ENCODE measurements around the gene SH3GLB1.
A peak's percentile ranks its signal among the peaks of the same experiment; 100 is the strongest.

Gene SH3GLB1

DNA sequence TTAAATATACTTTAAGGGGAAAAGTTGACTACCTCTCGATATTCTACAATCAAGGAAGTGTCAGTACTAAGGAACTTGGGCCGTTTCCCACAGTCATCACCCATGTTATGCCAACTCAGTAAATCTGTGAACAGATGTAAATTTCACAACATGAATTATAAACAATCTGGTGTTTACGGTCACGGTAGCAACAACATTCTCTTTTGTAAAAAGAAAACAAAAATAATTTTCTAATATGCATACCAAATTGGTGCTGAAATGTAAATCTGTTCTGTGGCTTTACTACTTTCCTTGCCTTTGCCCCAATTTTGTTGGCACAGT is 1.2 kb downstream of the SH3GLB1 start:
- Histone ChIP-seq H3K4me3 (ENCODE audit: insufficient read depth in 1 of 2, low read depth in 1 of 2, low read length in 2 of 2) (peak overlapping the region in 1 of 2 experiments; percentile 85), H2BK5ac (ENCODE audit: low read depth, low read length, poor library complexity, severe bottlenecking) (no peak overlapping the region), H2BK12ac (ENCODE audit: low read length in 2 of 2) (no peak overlapping the region), H3K9ac (ENCODE audit: low read length) (peak overlapping the region; percentile 95), H2BK15ac (ENCODE audit: low read depth, poor library complexity, severe bottlenecking) (no peak overlapping the region), H3K14ac (ENCODE audit: low read length in 2 of 2) (no peak overlapping the region), H4K8ac (ENCODE audit: low read length) (no peak overlapping the region), H3K4ac (ENCODE audit: low read depth in 1 of 2, low read length in 2 of 2) (no peak overlapping the region), H3K36me3 (ENCODE audit: control insufficient read depth in 1 of 2, insufficient read depth in 2 of 2, low read depth in 1 of 2, low read length in 2 of 2) (peaks cover 0 to 8% of the 10 kb centered on the region in 2 experiments), H3K79me1 (replicated peaks; ENCODE audit: low read length, poor library complexity, severe bottlenecking) (no peaks in the 10 kb centered on the region), H3K27ac (ENCODE audit: low read length, poor library complexity, severe bottlenecking) (peak overlapping the region; percentile 88), H3K4me2 (ENCODE audit: low read length, poor library complexity, severe bottlenecking) (peak overlapping the region; percentile 56), H2AK5ac (ENCODE audit: low read length, severe bottlenecking) (no peak overlapping the region), H3K18ac (ENCODE audit: low read depth in 1 of 2, low read length in 2 of 2) (no peak overlapping the region), H2AFZ (ENCODE audit: low read depth, low read length) (no peak overlapping the region), H3K9me3 (ENCODE audit: control insufficient read depth, low read length) (no peaks in the 10 kb centered on the region), H3K23ac (ENCODE audit: low read length in 2 of 2) (no peak overlapping the region), H3K27me3 (ENCODE audit: control insufficient read depth in 1 of 2, insufficient read depth in 1 of 2, low read length in 2 of 2) (no peaks in the 10 kb centered on the region), H3K4me1 (ENCODE audit: control insufficient read depth, insufficient read depth, low read depth, low read length) (peaks cover 1% of the 10 kb centered on the region), H2BK120ac (ENCODE audit: low read depth, low read length) (no peak overlapping the region), H4K91ac (ENCODE audit: low read length) (no peak overlapping the region)
- WGBS = 17% methylated on average over 2 of the region's 4 CpGs
- DNase-seq = peak; percentile 60

DNA sequence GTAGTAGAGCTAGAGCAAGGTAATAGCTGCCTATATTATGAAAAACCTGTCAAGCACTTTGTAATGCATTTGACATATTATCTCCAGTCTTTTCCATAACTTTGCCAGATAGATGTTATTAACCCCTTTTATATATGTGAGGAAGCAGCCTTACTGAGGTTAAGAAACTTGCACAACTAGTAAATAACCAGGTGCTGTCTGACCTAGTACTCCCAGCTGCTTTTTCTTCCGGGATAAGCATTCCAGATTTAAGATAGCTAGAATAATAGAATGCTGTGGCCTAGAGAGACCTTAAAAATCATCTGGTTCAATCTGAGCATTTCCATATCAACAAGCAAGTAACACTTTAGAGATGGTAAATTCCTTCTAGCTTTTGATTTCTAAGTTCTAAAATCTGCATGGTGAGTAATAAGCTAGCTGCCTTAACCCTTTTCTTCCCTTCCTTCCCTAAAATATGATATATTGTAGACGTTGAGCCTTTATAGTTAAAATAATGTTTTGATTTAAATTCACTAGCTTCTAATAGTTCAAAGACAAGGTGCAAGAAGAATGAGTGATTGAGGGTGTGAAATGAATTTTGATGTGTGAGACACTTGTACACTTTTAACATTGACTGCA is 1.8 kb downstream of the SH3GLB1 start:
- H3K36me3 ChIP-seq (ENCODE audit: control insufficient read depth in 1 of 2, insufficient read depth in 2 of 2, low read depth in 1 of 2, low read length in 2 of 2) = peaks cover 0 to 12% of the 10 kb centered on the region in 2 experiments
- no peak overlapping the region for H3K18ac ChIP-seq (ENCODE audit: low read depth in 1 of 2, low read length in 2 of 2)
- peaks cover 1% of the 10 kb centered on the region for H3K4me1 ChIP-seq (ENCODE audit: control insufficient read depth, insufficient read depth, low read depth, low read length)
- H2BK5ac ChIP-seq (ENCODE audit: low read depth, low read length, poor library complexity, severe bottlenecking) = peak overlapping the region; percentile 19
- peak overlapping the region in 1 of 2 experiments; percentile 85 for H3K4me3 ChIP-seq (ENCODE audit: insufficient read depth in 1 of 2, low read depth in 1 of 2, low read length in 2 of 2)
- H3K27me3 ChIP-seq (ENCODE audit: control insufficient read depth in 1 of 2, insufficient read depth in 1 of 2, low read length in 2 of 2) = no peaks in the 10 kb centered on the region
- H2BK15ac ChIP-seq (ENCODE audit: low read depth, poor library complexity, severe bottlenecking) = no peak overlapping the region
- DNase-seq = peak; percentile 22
- no peaks in the 10 kb centered on the region for H3K79me1 ChIP-seq (replicated peaks; ENCODE audit: low read length, poor library complexity, severe bottlenecking)
- no peak overlapping the region for H4K91ac ChIP-seq (ENCODE audit: low read length)
- H2BK120ac ChIP-seq (ENCODE audit: low read depth, low read length) = no peak overlapping the region
- no CpG with 5 or more reads among the region's 2 CpGs for WGBS
- H2BK12ac ChIP-seq (ENCODE audit: low read length in 2 of 2) = no peak overlapping the region
- peak overlapping the region; percentile 56 for H3K4me2 ChIP-seq (ENCODE audit: low read length, poor library complexity, severe bottlenecking)
- H3K27ac ChIP-seq (ENCODE audit: low read length, poor library complexity, severe bottlenecking) = peak overlapping the region; percentile 88
- no peak overlapping the region for H3K4ac ChIP-seq (ENCODE audit: low read depth in 1 of 2, low read length in 2 of 2)
- H3K14ac ChIP-seq (ENCODE audit: low read length in 2 of 2) = no peak overlapping the region
- no peak overlapping the region for H3K23ac ChIP-seq (ENCODE audit: low read length in 2 of 2)
- H3K9ac ChIP-seq (ENCODE audit: low read length) = peak overlapping the region; percentile 95
- no peaks in the 10 kb centered on the region for H3K9me3 ChIP-seq (ENCODE audit: control insufficient read depth, low read length)
- no peak overlapping the region for H4K8ac ChIP-seq (ENCODE audit: low read length)
- no peak overlapping the region for H2AK5ac ChIP-seq (ENCODE audit: low read length, severe bottlenecking)
- H2AFZ ChIP-seq (ENCODE audit: low read depth, low read length) = no peak overlapping the region

DNA sequence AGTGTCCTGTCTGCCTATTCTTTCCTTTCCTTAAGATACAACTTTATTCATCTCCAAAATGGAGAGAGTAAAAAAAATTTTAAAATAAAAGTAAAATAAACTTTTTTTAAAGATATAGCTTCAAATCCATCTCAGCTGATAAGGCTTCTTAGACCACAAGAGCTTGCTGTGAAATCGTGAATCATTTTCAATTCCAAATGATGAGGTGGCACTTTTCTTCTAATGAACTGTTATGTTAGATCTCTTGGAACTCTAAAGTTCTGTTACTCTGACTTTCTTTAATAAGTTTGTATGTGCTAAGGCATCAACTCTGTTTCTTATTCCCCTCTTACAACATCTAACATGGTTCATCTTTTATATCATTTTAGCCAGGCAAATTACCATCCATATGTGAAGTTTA is 4.5 kb downstream of the SH3GLB1 start:
- Histone ChIP-seq H2AFZ (ENCODE audit: low read depth, low read length) (no peak overlapping the region), H3K9me3 (ENCODE audit: control insufficient read depth, low read length) (no peaks in the 10 kb centered on the region), H3K9ac (ENCODE audit: low read length) (peak overlapping the region; percentile 48), H2BK12ac (ENCODE audit: low read length in 2 of 2) (no peak overlapping the region), H2AK5ac (ENCODE audit: low read length, severe bottlenecking) (no peak overlapping the region), H3K4me2 (ENCODE audit: low read length, poor library complexity, severe bottlenecking) (no peak overlapping the region), H2BK120ac (ENCODE audit: low read depth, low read length) (no peak overlapping the region), H3K23ac (ENCODE audit: low read length in 2 of 2) (no peak overlapping the region), H3K79me1 (replicated peaks; ENCODE audit: low read length, poor library complexity, severe bottlenecking) (no peaks in the 10 kb centered on the region), H3K18ac (ENCODE audit: low read depth in 1 of 2, low read length in 2 of 2) (no peak overlapping the region), H4K91ac (ENCODE audit: low read length) (no peak overlapping the region), H3K27ac (ENCODE audit: low read length, poor library complexity, severe bottlenecking) (no peak overlapping the region), H2BK5ac (ENCODE audit: low read depth, low read length, poor library complexity, severe bottlenecking) (no peak overlapping the region), H3K14ac (ENCODE audit: low read length in 2 of 2) (no peak overlapping the region), H3K4ac (ENCODE audit: low read depth in 1 of 2, low read length in 2 of 2) (no peak overlapping the region), H3K36me3 (ENCODE audit: control insufficient read depth in 1 of 2, insufficient read depth in 2 of 2, low read depth in 1 of 2, low read length in 2 of 2) (peaks cover 0 to 19% of the 10 kb centered on the region in 2 experiments), H3K4me1 (ENCODE audit: control insufficient read depth, insufficient read depth, low read depth, low read length) (peaks cover 3% of the 10 kb centered on the region), H3K4me3 (ENCODE audit: insufficient read depth in 1 of 2, low read depth in 1 of 2, low read length in 2 of 2) (peak overlapping the region in 1 of 2 experiments; percentile 85), H2BK15ac (ENCODE audit: low read depth, poor library complexity, severe bottlenecking) (no peak overlapping the region), H4K8ac (ENCODE audit: low read length) (no peak overlapping the region), H3K27me3 (ENCODE audit: control insufficient read depth in 1 of 2, insufficient read depth in 1 of 2, low read length in 2 of 2) (no peaks in the 10 kb centered on the region)
- DNase-seq = no peak
- WGBS = no CpG with 5 or more reads among the region's 1 CpG

DNA sequence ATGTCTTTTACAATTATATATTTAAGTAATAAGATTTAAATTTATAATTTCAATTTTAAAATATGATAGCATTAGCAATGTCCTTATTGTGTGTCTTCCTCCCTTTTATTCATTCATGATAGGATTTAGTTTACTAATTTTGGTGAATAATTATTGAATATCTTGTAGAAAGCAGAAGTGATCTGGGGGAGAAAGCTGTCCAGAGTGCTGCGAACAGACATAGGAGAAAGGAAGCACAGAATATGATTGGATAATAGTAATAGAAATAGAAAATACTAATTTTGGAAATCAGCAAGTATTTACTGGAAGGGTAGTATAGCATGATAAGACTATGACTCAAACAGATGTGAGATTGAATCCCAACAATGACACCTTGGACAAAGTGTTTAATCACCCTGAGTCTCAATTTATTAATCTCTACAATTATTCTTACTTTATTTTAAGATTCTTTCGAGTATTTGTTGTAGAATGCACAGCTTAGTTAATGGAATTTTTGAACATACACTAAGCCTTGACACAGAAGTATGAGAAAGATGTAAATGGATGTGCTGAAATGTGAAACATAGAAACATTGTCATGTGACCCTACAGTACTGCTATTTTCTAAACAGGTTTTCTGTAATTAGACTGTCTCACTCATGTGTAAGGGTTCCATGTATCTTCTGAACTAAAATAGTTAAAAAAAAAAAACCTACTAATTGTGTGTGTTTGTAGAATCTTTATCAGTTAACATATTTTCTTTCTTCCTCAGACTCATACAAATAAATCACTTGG is 7.9 kb downstream of the SH3GLB1 start:
- no peak overlapping the region for H2AK5ac ChIP-seq (ENCODE audit: low read length, severe bottlenecking)
- WGBS = 92% methylated on average over 1 of the region's 2 CpGs

More for the DNA sequence above, 7.9 kb downstream of the SH3GLB1 start:
- Histone ChIP-seq H3K79me1 (replicated peaks; ENCODE audit: low read length, poor library complexity, severe bottlenecking) (no peaks in the 10 kb centered on the region), H2BK120ac (ENCODE audit: low read depth, low read length) (no peak overlapping the region), H3K18ac (ENCODE audit: low read depth in 1 of 2, low read length in 2 of 2) (no peak overlapping the region), H3K4ac (ENCODE audit: low read depth in 1 of 2, low read length in 2 of 2) (no peak overlapping the region), H3K23ac (ENCODE audit: low read length in 2 of 2) (no peak overlapping the region), H3K27ac (ENCODE audit: low read length, poor library complexity, severe bottlenecking) (no peak overlapping the region), H4K8ac (ENCODE audit: low read length) (no peak overlapping the region), H4K91ac (ENCODE audit: low read length) (no peak overlapping the region), H3K9ac (ENCODE audit: low read length) (no peak overlapping the region), H3K27me3 (ENCODE audit: control insufficient read depth in 1 of 2, insufficient read depth in 1 of 2, low read length in 2 of 2) (no peaks in the 10 kb centered on the region), H3K4me3 (ENCODE audit: insufficient read depth in 1 of 2, low read depth in 1 of 2, low read length in 2 of 2) (no peak overlapping the region), H2BK15ac (ENCODE audit: low read depth, poor library complexity, severe bottlenecking) (no peak overlapping the region), H3K9me3 (ENCODE audit: control insufficient read depth, low read length) (no peaks in the 10 kb centered on the region), H3K4me2 (ENCODE audit: low read length, poor library complexity, severe bottlenecking) (no peak overlapping the region), H3K36me3 (ENCODE audit: control insufficient read depth in 1 of 2, insufficient read depth in 2 of 2, low read depth in 1 of 2, low read length in 2 of 2) (peaks cover under 1 to 49% of the 10 kb centered on the region in 2 experiments), H2BK12ac (ENCODE audit: low read length in 2 of 2) (no peak overlapping the region), H2BK5ac (ENCODE audit: low read depth, low read length, poor library complexity, severe bottlenecking) (no peak overlapping the region), H3K4me1 (ENCODE audit: control insufficient read depth, insufficient read depth, low read depth, low read length) (peaks cover 3% of the 10 kb centered on the region), H3K14ac (ENCODE audit: low read length in 2 of 2) (no peak overlapping the region), H2AFZ (ENCODE audit: low read depth, low read length) (no peak overlapping the region)
- no peak for DNase-seq

Measured in mesenchymal stem cell (in vitro differentiated cells and primary cell).